HG03280 (cell line): ENCODE measurements around the gene IL24.

Experiments
- ATAC-seq: cut with Tn5 transposase; IDR thresholded peaks from one replicate; pipeline ENCODE4 v1.9.1; 2021; ENCODE audit warnings: mild to moderate bottlenecking, moderate library complexity; ENCODE audit not compliant: unreplicated experiment

The IL24 gene

GRCh38 chr1:206903687-206904086 lies 6.4 kb downstream of the IL24 start:
- ATAC-seq, result no peak

GRCh38 chr1:206904423-206905142 lies 7.3 kb downstream of the IL24 start:
- ATAC-seq, result no peak

GRCh38 chr1:206905295-206906164 lies 8.3 kb downstream of the IL24 start:
- no peak for ATAC-seq

- no peak for ATAC-seq
Measured at GRCh38 chr1:206907304-206907991, 10.2 kb downstream of the IL24 start.

- no peak for ATAC-seq
Measured at GRCh38 chr1:206908038-206908437, 10.8 kb downstream of the IL24 start.

- ATAC-seq, result no peak
Measured at GRCh38 chr1:206909161-206909882, 12.1 kb downstream of the IL24 start.

GRCh38 chr1:206909883-206910318 lies 12.7 kb downstream of the IL24 start:
- no peak for ATAC-seq

GRCh38 chr1:206911064-206911663 lies 13.9 kb downstream of the IL24 start:
- peak; percentile 46 for ATAC-seq

- no peak for ATAC-seq
Measured at GRCh38 chr1:206912445-206913095, 15.3 kb downstream of the IL24 start.

- no peak for ATAC-seq
Measured at GRCh38 chr1:206913766-206914537, 16.7 kb downstream of the IL24 start.

GRCh38 chr1:206915030-206915735 lies 17.9 kb downstream of the IL24 start:
- ATAC-seq, result no peak

GRCh38 chr1:206916000-206916709 lies 18.9 kb downstream of the IL24 start:
- ATAC-seq, result no peak

- no peak for ATAC-seq
Measured at GRCh38 chr1:206918076-206918475, 20.8 kb downstream of the IL24 start.

GRCh38 chr1:206921772-206922265 lies 24.6 kb downstream of the IL24 start, which contains the start of gene FCMR:
FCMR (minus strand) TSS chr1:206921941; CDS start chr1:206921854, 87 bp downstream.
- no peak for ATAC-seq

GRCh38 chr1:206922524-206922923 lies 25.3 kb downstream of the IL24 start:
- no peak for ATAC-seq

GRCh38 chr1:206923009-206923960 lies 26.0 kb downstream of the IL24 start:
- peak; percentile 46 for ATAC-seq
